Right renal pelvis (tissue), 4 donors: ENCODE measurements around the gene UGT1A6. TPM values are rescaled to one million over a fixed set of nuclear protein-coding genes. Genes with fewer than 3 reads are reported as not detected.
"Not testable (repeated sequence)": the region's sequence is repeated elsewhere in the genome, so short reads cannot be mapped to it uniquely, and the experiment has no call there.

Source experiments
- DNase-seq, 4 donors: peaks; one replicate each; pipeline ENCODE4 v3.0.0-alpha.2; 2013; ENCODE audit warnings: low read depth in 4 of 4, low spot score in 3 of 4, missing footprints in 1 of 4
- polyA plus RNA-seq, 4 donors: library from polyadenylated mRNA; unstranded; fragments of 120-200 nt; gene quantifications; one replicate each; pipeline ENCODE4 v1.2.1, GENCODE V29; 2013; ENCODE audit not compliant: insufficient read length in 4 of 4

UGT1A6 gene
- 1 to 10 TPM; 2.8 to 5.3 (median 3.6) TPM for polyA plus RNA-seq

DNA sequence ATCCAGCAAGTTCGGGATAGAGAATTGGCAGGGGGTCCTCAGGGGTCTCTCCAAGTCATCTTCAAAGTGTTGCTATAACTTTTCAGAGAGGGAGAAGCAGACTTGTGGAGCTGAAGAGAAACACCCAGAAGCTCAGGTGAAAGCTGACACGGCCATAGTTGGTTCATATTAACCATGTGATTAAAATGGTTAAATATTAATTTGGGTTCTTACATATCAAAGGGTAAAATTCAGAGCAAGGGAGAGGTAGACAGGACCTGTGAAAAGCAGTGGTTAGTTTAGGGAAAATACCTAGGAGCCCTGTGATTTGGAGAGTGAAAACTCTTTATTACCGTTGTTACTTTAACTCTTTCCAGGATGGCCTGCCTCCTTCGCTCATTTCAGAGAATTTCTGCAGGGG is at the start of gene UGT1A6:
Gene UGT1A6, plus strand, starts transcription at position 243 of the 400 bp plus-strand sequence. Its CDS starts 115 bp downstream, at position 358.
- no peak for DNase-seq

DNA sequence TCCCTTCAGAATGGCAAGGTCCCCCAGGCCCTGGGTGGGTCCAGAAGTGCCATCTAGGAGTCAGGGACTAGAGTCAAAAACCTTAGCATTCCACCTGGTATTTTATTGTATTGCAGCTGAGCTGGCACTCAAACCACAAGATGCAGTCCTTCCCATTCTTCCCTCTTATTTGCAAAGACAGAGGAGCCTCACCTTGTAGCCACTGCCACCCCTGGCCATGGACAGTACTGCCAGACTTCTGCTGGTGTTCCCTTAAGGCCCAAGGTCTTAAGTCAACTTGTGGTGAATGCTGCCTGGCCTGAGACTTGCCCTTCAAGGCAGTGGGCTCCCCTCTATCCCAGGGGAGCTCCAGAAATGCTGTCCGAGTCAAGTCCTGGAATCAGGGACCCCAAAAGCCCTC is 49.6 kb upstream of the UGT1A6 start:
- no peak for DNase-seq

DNA sequence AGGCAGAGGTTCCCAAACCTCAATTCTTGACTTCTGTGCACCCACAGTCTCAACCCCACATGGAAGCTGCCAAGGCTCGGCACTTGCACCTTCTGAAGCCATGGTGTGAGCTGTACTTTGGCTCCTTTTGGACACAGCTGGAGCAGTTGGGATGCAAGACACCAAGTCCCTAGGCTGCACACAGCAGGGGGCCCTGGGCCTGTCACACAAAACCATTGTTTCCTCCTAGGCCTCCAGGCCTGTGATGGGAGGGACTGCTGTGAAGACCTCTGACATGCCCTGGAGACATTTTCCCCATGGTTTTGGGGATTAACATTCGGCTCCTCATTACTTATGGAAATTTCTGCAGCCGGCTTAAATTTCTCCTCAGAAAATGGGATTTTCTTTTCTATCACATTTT is 46.7 kb upstream of the UGT1A6 start:
- DNase-seq: not testable (repeated sequence)

DNA sequence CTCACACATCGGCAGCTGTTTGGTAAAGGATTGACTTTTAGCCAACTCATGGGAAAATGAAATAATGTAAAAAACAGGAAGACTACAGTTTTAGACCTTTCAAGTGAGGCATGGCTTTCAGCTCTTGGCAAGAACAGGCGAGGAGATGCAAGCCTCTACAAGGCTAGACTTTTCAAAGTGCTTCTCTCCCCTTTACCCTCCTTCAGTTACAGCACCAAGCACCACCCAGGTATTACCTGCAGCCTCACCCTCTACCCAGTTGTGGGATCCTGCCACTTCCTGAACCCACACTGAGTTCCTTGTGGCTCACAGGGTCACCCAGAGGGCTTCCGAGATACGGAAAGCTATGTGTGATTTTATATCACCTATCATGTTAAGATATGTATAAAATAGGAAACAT is 41.7 kb upstream of the UGT1A6 start:
- DNase-seq: no peak

DNA sequence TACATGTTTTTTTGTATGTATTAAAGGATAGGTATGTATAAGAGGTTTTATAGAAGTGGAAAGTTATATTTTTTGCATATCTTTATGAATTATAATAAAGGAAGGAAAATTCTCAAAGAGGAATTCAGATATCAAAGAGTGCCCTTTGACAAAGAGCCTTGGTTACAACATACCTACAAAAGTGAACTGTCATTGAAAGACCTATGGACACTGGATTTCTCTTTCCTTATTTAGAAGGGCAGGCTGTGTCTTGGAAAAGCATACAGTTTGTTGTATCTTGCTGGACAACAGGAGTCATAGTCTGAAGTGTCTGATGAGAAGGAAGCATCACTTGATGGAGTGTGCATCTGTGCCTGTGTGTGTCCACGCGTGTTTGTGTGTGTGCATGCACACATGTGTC is 41.3 kb upstream of the UGT1A6 start:
- DNase-seq: no peak

DNA sequence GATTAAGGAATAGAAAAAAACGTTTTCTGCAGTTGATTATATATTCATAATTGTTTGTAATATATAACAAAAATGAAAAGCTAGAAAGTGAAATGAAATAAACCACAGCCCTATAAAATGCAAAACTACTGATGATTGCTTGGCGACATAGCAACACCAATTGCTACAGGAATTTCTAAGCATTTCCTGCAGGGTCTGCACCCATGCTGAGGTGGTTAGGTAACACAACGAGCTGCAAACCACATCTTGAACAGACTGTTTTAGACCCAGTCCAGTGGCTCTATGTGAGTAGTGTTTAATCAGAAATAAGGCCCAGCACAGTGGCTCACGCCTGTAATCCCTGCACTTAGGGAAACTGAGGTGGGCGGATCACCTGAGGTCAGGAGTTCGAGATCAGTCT is 38.2 kb upstream of the UGT1A6 start:
- DNase-seq: no peak

DNA sequence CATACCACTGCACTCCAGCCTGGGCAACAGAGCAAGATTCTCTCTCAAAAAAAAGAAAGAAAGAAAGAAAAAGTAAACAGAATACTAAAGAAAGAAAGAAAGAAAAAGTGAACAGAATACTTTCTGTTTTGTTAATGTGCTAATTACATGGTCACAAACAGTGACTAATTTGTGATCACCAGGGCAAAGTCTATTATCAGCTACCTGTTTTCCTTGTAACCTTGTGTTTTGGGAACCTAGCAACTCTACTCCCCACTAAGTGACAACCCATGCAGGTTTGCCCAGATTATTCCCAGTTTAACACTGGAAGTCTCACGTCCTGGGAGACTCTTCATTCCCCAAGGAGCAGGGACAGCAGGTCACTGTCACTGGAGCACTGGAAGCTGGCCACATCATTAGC is 37.6 kb upstream of the UGT1A6 start:
- DNase-seq: no peak

DNA sequence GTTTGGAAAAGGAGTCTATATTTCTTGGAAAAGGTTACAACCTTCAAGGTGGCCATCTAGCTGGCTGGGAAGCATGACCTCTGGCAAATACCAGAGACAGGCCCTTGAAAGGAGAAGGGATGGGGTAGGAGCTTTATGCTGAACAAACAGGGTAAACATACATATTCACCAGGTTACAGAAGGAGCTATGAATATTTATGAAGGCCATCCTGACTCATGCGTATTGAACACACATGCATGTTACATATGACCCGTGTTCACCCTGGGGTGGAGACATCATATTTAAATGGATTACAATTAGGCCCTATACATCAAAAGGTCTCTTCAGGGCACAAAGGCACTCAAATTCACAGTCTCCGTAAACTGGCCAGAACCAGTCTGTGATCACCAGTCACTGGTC is 36.7 kb upstream of the UGT1A6 start:
- DNase-seq: not testable (repeated sequence)

DNA sequence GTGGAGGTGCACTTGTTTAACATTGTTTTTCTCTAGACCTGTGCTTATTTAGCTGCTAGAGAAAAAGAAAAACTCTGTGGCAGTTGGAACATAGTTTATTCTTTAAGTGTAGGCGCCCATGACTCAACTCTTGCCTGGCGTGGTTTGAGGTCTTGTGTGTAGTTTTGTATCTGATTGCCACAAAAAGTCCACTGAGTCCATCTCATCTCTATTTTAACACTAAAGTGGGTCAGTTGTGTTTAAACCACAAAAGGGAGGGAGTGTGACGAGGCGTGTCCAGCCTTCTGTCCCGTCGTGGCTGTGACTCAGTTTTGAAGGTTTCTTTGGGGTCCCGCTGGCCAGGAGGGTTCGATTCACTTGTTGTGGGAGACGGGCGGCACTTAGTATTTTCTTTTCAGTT is 36.2 kb upstream of the UGT1A6 start:
- no peak for DNase-seq

DNA sequence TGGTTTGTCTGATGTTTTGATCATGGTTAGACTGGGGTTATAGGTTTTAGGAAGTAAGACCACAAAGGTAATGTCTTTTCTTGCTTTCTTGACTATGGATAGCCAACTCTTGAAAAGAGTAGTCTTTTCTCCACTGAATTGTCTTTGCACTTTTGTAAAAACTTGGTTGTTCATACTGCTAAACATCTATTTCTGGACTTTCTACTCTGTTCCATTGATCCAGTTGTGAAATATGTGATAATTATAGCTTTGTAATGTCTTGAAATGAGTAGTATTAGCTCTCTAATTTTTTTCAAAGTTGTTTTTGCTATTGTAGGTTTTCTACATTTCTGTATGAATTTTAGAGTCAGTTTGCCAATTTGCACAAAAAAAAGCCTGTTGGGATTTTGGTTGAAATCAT is 34.1 kb upstream of the UGT1A6 start:
- DNase-seq: no peak

DNA sequence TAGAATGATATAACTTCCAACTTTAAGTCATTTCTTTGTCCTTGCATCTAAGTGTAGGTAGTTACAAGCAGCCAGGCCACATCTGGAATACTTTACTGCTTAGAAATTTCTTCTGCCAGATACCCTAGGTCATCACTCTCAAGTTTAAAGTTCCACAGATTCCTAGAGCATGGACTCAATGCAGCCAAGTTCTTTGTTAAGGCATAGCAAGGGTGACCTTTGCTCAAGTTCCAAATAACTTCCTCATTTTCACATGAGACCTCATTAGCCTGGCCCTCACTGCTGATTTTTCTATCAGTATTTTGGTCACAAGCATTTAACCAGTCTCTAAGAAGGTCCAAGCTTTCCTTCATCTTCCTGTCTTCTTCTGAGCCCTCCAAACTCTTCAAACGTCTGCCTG is 28.8 kb upstream of the UGT1A6 start:
- DNase-seq: no peak

DNA sequence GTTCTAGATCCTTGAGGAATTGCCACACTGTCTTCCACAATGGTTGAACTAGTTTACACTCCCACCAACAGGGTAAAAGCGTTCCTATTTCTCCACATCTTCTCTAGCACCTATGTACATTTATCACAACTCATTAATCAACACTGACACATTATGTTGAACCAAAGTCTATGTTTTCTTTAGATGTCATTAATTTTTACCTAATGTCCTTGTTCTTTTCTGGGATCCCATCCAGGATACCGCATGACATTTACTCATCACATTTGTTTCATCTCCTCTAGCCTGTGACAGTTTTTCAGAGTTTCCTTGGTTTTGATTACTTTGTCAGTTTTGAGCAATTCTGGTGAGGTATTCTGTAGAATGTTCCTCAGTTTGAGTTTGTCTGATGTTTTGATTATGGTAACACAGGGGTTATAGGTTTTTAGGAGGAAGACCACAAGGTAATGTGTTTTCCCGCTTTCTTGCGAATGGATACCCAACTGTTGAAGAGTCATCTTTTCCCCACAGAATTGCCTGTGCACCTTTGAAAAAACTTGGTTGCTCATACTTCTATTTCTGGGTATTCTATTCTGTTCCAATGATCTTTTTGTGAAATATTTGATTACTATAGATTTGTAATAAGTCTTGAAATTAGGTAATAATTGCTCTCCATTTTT is 24.0 kb upstream of the UGT1A6 start:
- DNase-seq: no peak

DNA sequence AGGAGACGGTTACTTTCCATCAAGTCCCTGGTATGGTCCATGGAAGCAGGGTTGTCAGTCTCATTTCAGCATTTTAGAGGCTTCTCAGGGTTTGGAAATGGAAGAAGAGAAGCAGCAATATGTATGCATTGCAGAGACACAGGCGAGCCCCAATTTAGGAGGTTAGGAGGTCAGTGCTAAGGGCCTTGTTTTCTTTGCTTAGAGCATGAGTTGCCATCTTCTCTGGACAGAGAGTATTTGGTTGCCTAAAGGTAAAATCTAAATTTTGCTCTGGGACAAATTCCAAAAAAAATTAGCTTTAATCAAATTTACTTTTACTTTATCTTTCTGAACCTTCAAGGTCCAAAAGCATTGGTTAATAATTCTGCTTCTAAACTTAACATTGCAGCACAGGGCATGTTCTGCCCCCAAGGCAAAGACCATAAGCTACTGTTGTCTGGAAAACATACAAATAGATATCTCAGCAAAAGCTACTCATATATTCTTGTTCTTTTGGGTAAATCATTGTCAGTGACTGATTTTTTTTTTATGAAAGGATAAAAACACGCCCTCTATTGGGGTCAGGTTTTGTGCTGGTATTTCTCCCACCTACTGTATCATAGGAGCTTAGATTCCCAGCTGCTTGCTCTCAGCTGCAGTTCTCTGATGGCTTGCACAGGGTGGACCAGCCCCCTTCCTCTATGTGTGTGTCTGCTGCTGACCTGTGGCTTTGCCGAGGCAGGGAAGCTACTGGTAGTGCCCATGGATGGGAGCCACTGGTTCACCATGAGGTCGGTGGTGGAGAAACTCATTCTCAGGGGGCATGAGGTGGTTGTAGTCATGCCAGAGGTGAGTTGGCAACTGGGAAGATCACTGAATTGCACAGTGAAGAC is 21.2 kb upstream of the UGT1A6 start, which contains the start of gene UGT1A9:
Gene UGT1A9, plus strand, starts transcription at position 609 of the 872 bp plus-strand sequence. Its CDS starts 37 bp downstream, at position 646.
- DNase-seq: no peak

DNA sequence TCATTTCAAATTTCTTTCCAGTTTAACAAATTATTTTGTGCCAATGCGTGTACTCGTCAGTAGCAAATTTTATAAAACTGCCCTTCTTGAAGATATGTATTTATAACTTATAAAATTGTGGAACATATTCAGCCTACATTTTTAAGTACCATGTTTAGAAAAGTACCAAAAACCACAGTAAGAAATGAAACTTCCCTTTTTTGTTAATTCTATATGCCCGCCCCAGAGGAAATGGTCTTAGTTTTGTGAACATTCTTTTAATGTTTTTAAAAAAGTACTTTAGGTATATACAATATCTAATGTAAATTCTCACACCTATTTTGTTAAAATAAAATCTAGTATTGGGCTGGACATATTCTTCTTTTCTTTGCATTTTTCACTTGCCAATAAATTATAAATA is 19.8 kb upstream of the UGT1A6 start:
- no peak for DNase-seq

DNA sequence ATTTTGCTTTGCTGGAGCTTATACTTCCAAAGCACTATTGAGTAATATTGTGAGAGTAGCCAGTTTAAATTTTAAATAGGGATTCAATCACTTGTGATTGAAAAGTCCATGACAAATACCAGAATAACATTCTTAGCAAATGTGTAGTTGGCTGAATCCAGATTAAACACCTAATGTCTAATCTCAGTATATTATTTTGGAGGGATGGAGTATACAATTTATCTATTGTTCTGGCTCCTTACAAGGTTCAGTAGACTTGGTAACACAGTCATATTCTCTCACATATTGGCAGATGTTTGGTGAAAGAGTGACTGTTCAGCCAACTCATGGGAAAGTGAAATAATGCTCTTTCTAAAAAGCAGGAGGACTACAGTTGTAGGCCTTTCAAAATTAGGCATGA is 18.8 kb upstream of the UGT1A6 start:
- DNase-seq: no peak

DNA sequence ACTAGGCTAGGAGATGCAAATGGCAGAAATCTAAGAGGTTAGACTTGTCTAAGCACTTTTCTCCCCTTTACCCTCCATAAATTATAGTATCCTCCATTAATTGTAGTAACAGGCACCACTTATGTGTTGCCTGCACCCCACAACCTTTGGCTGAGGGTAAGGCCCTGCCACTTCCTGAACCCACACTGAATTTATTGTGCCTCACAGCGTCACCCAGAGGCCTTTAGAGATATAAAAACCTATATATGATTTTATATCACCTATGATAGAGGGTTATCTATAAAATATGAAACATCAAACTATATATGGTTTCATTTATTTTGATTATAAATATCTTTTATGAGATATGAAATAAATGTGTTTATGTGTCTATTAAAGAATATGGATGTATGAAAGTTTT is 18.4 kb upstream of the UGT1A6 start:
- no peak for DNase-seq

DNA sequence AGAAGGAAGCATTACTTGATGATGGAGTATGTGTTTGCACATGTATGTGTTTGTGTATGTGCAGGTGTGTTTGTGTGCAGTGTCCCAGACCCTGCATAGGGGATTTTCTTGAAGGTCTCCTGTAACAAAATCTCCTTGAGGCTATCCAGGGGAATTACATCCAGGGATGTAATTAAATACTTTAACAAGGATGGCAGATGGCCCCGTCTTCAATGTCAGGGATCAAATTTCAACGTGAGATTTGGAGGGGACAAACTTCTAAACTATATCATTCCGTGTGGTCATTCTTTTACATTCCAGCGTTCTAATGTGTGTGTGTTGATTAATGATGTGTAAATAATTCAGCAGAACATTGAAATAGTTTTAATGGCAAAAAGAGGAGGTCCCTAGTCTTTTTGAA is 17.7 kb upstream of the UGT1A6 start:
- DNase-seq: no peak

DNA sequence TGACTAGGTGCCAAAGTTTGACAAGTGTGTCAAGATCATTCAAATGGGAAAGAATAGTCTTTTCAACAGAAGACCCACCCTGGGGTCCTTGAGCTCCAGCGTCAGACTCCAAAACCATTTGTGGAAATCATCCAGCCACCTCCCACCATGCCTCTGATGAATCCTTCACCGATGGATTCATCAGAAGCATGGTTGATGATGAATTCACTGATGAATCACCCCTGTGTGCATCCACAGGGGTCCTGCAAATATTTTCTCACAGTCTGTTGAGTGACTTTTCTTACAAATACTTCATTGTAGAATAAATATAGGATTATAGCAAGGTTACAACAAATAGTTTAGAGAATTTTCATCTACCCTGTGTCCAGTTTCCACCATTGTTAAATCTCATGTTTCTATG is 16.6 kb upstream of the UGT1A6 start:
- DNase-seq: no peak

DNA sequence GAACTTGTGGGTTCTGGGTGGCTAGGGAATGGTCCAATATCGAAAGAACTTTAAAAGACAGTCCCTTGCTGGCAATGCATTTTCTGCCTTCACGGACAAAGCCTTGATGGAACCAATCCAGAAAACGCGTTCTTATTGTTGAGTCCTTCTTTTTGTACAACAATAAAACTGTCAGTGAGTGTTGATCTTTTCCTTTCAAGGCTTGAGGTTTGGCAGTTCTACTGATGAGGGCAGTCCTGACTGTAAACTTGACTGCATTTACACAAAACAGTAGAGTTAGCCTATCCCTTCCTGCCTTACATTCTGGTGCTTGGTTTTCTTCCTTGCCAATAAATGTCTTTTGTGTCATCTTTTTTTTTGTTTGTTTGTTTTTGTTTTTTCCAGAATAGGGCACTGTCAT is 13.5 kb upstream of the UGT1A6 start:
- no peak for DNase-seq

DNA sequence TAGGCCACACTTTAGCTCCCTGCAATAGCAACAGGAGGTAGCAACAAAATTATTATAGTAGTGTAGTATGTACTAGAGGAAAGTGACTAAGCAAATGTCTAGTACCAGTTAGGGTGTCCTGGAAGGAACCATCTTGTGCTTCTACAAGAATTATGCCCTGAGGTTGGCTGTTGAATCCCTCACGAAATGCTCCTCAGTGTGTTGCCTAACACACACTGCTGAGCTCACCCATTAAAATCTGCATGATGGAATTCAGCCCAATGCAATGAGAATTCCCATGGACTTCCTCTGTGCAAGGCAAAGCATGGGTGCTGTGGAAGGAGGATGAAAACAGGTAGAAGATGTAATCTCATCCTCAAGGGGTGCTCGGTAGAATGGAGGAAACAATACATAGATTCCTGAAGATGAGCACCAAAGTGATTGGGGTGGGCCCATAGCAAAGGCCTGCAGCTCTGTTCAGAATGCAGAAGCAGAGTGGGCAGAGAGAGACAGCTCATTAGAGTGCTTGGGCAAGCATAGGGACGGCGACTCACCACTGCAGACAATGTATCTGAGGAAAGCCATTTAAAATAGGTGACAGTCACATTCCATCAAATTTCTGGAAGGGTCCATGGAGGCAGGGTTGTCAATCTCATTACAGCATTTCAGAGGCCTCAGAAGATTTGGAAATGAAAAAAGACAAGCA is 12.2 kb upstream of the UGT1A6 start:
- DNase-seq: no peak

DNA sequence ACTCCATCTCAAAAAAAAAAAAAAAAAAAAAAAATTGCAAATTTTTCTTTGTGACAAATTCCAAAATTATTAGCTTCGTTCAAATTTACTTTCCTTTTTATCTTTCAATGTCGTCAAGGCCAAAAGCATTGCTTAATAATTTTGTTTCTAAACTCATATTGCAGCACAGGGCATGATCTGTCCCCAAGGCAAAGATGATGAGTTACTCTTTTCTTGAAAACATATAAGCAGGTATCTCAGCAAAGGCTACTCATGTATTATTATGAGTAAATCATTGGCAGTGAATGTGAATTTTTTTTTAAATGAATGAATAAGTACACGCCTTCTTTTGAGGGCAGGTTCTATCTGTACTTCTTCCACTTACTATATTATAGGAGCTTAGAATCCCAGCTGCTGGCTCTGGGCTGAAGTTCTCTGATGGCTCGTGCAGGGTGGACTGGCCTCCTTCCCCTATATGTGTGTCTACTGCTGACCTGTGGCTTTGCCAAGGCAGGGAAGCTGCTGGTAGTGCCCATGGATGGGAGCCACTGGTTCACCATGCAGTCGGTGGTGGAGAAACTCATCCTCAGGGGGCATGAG is 11.1 kb upstream of the UGT1A6 start, which contains the start of gene UGT1A7:
Gene UGT1A7, plus strand, starts transcription at position 381 of the 579 bp plus-strand sequence. Its CDS starts 37 bp downstream, at position 418.
- DNase-seq: no peak
